Karpas-422 (cell line): ENCODE measurements around the gene DNAH9. TPM values are rescaled to one million over a fixed set of nuclear protein-coding genes. Genes with fewer than 3 reads are reported as not detected.

ENCODE experiments used
- DNase-seq: peaks from one replicate; pipeline ENCODE4 v3.0.0-alpha.2; 2015
- H2AFZ ChIP-seq: fragments of 200-600 bp; sonication (generic); 2 replicates; pipeline ENCODE4 v1.6.1; 2014; ENCODE audit warnings: antibody characterized with exemption, low read length, mixed read lengths
- H3K27ac ChIP-seq: fragments of 200-600 bp; sonication (generic); 2 replicates; pipeline ENCODE4 v1.5.1; 2014; ENCODE audit warnings: mild to moderate bottlenecking, low read length, moderate library complexity
- H3K27me3 ChIP-seq: fragments of 200-600 bp; sonication (generic); 2 replicates; pipeline ENCODE4 v1.6.1; 2014; ENCODE audit warnings: low read length, mixed read lengths
- H3K36me3 ChIP-seq: fragments of 200-600 bp; sonication (generic); 2 replicates; pipeline ENCODE4 v1.6.1; 2014; ENCODE audit warnings: low read length, mixed read lengths; ENCODE audit not compliant: insufficient read depth
- H3K4me1 ChIP-seq: fragments of 200-600 bp; sonication (generic); 2 replicates; pipeline ENCODE4 v1.6.1; 2014; ENCODE audit warnings: mild to moderate bottlenecking, low read length, mixed read lengths
- H3K4me2 ChIP-seq: fragments of 200-600 bp; sonication (generic); 2 replicates; pipeline ENCODE4 v1.6.1; 2014; ENCODE audit warnings: low read length, low read depth, mild to moderate bottlenecking; ENCODE audit not compliant: poor library complexity, severe bottlenecking
- H3K4me3 ChIP-seq: fragments of 200-600 bp; sonication (generic); 2 replicates; pipeline ENCODE4 v1.5.1; 2014; ENCODE audit warnings: mild to moderate bottlenecking, antibody characterized with exemption, low read length, mixed read lengths
- H3K79me2 ChIP-seq: fragments of 200-600 bp; sonication (generic); 2 replicates; pipeline ENCODE4 v1.6.1; 2014; ENCODE audit warnings: mild to moderate bottlenecking, low read length, mixed read lengths
- H3K9ac ChIP-seq: fragments of 200-600 bp; sonication (generic); 2 replicates; pipeline ENCODE4 v1.6.0; 2014; ENCODE audit warnings: low read length
- H3K9me2 ChIP-seq: fragments of 200-600 bp; sonication (generic), shearing (Covaris generic); replicated peaks from 2 replicates; pipeline ENCODE4 v1.6.0; 2014; ENCODE audit warnings: mild to moderate bottlenecking, low read length, moderate library complexity; ENCODE audit not compliant: insufficient read depth
- H3K9me3 ChIP-seq: fragments of 300-700, 200-600 bp; sonication (generic); 2 replicates; pipeline ENCODE4 v1.6.1; 2014; ENCODE audit warnings: low read length, mixed read lengths
- H4K20me1 ChIP-seq: fragments of 200-600 bp; sonication (generic); 2 replicates; pipeline ENCODE4 v1.6.1; 2014; ENCODE audit warnings: mild to moderate bottlenecking, antibody characterized with exemption, low read length, low read depth; ENCODE audit not compliant: insufficient read depth
- total RNA-seq: library from RNA; depleted of rRNA; stranded (reverse); fragments of >200 nt; shearing (Covaris generic); gene quantifications from 2 replicates; pipeline ENCODE4 v1.2.3, GENCODE V29; 2014; ENCODE audit warnings: low replicate concordance

The DNAH9 gene
- total RNA-seq, 1 experiment from 2014 or later: not detected

DNA sequence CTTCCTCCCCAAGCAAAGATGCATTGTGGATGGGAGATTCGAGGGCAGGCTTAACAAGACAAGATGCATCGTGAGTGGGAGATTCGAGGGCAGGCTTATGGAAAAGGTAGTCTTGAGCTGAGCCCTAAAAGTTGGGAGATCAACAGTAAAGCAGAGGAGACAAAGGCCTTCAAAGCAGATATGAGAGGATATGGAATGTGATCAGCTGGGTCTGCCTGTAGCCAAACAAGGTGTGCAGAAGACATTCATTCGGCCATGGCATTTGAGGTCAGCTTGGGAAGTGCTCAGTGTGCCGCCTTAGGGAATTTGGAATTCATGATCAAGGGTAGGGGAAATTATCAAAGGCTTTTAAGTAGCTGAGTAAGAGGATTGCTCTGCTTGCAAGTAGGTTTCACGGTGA, 39.5 kb downstream of the DNAH9 start:
- DNase-seq: no peak
- H3K36me3 ChIP-seq: no peaks in the 10 kb centered on the region
- no peaks in the 10 kb centered on the region for H4K20me1 ChIP-seq
- H3K4me3 ChIP-seq: no peak overlapping the region
- no peaks in the 10 kb centered on the region for H3K27me3 ChIP-seq
- no peaks in the 10 kb centered on the region for H3K9me2 ChIP-seq
- no peak overlapping the region for H3K27ac ChIP-seq
- H3K4me2 ChIP-seq: no peak overlapping the region
- no peaks in the 10 kb centered on the region for H3K79me2 ChIP-seq
- H3K9ac ChIP-seq: no peak overlapping the region
- H2AFZ ChIP-seq: no peak overlapping the region
- no peaks in the 10 kb centered on the region for H3K4me1 ChIP-seq
- no peaks in the 10 kb centered on the region for H3K9me3 ChIP-seq

DNA sequence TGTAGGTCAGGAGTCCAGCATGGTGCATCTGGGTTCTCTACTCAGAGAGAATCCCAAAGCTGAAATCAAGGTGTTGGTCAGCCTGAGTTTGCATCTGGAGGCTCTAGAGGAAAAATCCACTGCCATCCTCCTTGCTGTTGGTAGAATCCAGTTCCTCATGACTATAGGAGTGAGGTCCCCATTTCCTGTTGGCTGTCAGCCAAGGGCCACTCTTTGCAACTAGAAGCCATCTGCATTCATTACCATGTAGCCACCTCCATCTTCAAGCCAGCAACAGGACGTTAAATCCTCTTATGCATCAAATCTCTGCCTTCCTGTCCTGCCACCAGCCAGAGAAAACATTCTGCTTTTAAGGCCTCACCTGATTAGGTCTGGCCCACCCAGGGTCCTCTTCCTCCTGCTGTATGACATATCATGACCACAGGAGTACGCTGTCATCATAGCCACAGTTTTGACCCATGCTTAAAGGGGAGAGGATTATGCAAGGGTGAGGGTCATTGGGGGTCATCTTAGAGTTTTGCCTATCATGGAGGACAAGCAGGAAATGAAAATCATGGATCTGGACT, 40.5 kb downstream of the DNAH9 start:
- Histone ChIP-seq H3K36me3 (no peaks in the 10 kb centered on the region), H3K4me3 (no peak overlapping the region), H3K9me2 (no peaks in the 10 kb centered on the region), H3K9me3 (no peaks in the 10 kb centered on the region), H3K4me2 (no peak overlapping the region), H3K27me3 (no peaks in the 10 kb centered on the region), H3K79me2 (no peaks in the 10 kb centered on the region), H3K27ac (no peak overlapping the region), H3K4me1 (no peaks in the 10 kb centered on the region), H2AFZ (no peak overlapping the region), H4K20me1 (0 out of 2 replicates have a peak, but pooled peaks cover 2% of the 10 kb centered on the region), H3K9ac (no peak overlapping the region)
- DNase-seq: no peak

GRCh38 chr17:11639736-11640462, 41.6 kb downstream of the DNAH9 start:
- no peaks in the 10 kb centered on the region for H3K9me2 ChIP-seq
- H3K27me3 ChIP-seq: no peaks in the 10 kb centered on the region
- no peaks in the 10 kb centered on the region for H3K4me1 ChIP-seq
- no peaks in the 10 kb centered on the region for H3K9me3 ChIP-seq
- H4K20me1 ChIP-seq: 0 out of 2 replicates have a peak, but pooled peaks cover 5% of the 10 kb centered on the region
- no peaks in the 10 kb centered on the region for H3K79me2 ChIP-seq
- no peak for DNase-seq
- no peak overlapping the region for H3K9ac ChIP-seq
- H3K27ac ChIP-seq: no peak overlapping the region
- no peak overlapping the region for H2AFZ ChIP-seq
- no peak overlapping the region for H3K4me2 ChIP-seq
- no peaks in the 10 kb centered on the region for H3K36me3 ChIP-seq
- H3K4me3 ChIP-seq: no peak overlapping the region

- Histone ChIP-seq H3K27me3 (no peaks in the 10 kb centered on the region), H3K36me3 (no peaks in the 10 kb centered on the region)
These were observed 42.2 kb downstream of the DNAH9 start for GRCh38 chr17:11640463-11640814.

GRCh38 chr17:11641521-11642275, 43.4 kb downstream of the DNAH9 start:
- Histone ChIP-seq H3K27me3 (no peaks in the 10 kb centered on the region), H3K27ac (no peak overlapping the region), H3K4me2 (no peak overlapping the region), H3K4me1 (no peaks in the 10 kb centered on the region), H4K20me1 (0 out of 2 replicates have a peak, but pooled peaks cover 5% of the 10 kb centered on the region), H3K4me3 (no peak overlapping the region), H3K36me3 (no peaks in the 10 kb centered on the region), H3K79me2 (no peaks in the 10 kb centered on the region), H3K9me2 (no peaks in the 10 kb centered on the region), H3K9me3 (no peaks in the 10 kb centered on the region), H2AFZ (no peak overlapping the region), H3K9ac (no peak overlapping the region)
- no peak for DNase-seq

More at GRCh38 chr17:11640463-11640814, 42.2 kb downstream of the DNAH9 start:
- H3K4me3 ChIP-seq: no peak overlapping the region
- H3K27ac ChIP-seq: no peak overlapping the region
- no peaks in the 10 kb centered on the region for H3K9me2 ChIP-seq
- H3K9me3 ChIP-seq: no peaks in the 10 kb centered on the region
- H4K20me1 ChIP-seq: 0 out of 2 replicates have a peak, but pooled peaks cover 5% of the 10 kb centered on the region
- DNase-seq: no peak
- H3K79me2 ChIP-seq: no peaks in the 10 kb centered on the region
- H2AFZ ChIP-seq: no peak overlapping the region
- no peak overlapping the region for H3K4me2 ChIP-seq
- no peaks in the 10 kb centered on the region for H3K4me1 ChIP-seq
- H3K9ac ChIP-seq: no peak overlapping the region

- no peak overlapping the region for H2AFZ ChIP-seq
- no peak overlapping the region for H3K27ac ChIP-seq
- H3K9me2 ChIP-seq: no peaks in the 10 kb centered on the region
- H3K9me3 ChIP-seq: no peaks in the 10 kb centered on the region
- DNase-seq: no peak
- 0 out of 2 replicates have a peak, but pooled peaks cover 5% of the 10 kb centered on the region for H4K20me1 ChIP-seq
- H3K4me1 ChIP-seq: no peaks in the 10 kb centered on the region
- no peaks in the 10 kb centered on the region for H3K79me2 ChIP-seq
- H3K4me2 ChIP-seq: no peak overlapping the region
- H3K4me3 ChIP-seq: no peak overlapping the region
- H3K27me3 ChIP-seq: no peaks in the 10 kb centered on the region
- no peak overlapping the region for H3K9ac ChIP-seq
- H3K36me3 ChIP-seq: no peaks in the 10 kb centered on the region
These were observed 44.4 kb downstream of the DNAH9 start for GRCh38 chr17:11642655-11643054.

DNA sequence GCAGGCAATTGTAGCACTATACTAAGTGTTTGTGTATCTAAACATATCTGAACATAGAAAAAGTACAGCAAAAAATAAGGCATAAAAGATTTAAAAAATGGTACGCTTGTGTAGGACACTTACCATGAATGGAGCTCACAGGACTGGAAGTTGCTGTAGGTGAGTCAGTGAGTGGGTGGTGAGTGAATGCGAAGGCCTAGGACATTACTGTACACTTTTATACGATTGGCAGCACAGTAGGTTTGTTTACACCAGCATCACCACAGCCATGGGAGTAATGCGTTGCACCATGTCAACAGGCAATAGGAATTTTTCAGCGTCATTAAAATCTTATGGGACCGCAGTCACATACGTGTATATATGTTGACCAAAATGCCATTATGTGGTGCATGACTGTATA, 45.6 kb downstream of the DNAH9 start:
- no peaks in the 10 kb centered on the region for H3K9me3 ChIP-seq
- no peaks in the 10 kb centered on the region for H3K36me3 ChIP-seq
- no peak for DNase-seq
- H3K27ac ChIP-seq: no peak overlapping the region
- H3K4me2 ChIP-seq: no peak overlapping the region
- no peaks in the 10 kb centered on the region for H3K4me1 ChIP-seq
- 0 out of 2 replicates have a peak, but pooled peaks cover 5% of the 10 kb centered on the region for H4K20me1 ChIP-seq
- H3K9ac ChIP-seq: no peak overlapping the region
- no peaks in the 10 kb centered on the region for H3K79me2 ChIP-seq
- H2AFZ ChIP-seq: no peak overlapping the region
- no peaks in the 10 kb centered on the region for H3K27me3 ChIP-seq
- H3K9me2 ChIP-seq: no peaks in the 10 kb centered on the region
- no peak overlapping the region for H3K4me3 ChIP-seq
